Colonic mucosa (tissue), 4 donors: Measurements from ENCODE around the gene SPIN1. TPM values are rescaled to one million over a fixed set of nuclear protein-coding genes. Genes with fewer than 3 reads are reported as not detected.
"Not testable (repeated sequence)": the region's sequence is repeated elsewhere in the genome, so short reads cannot be mapped to it uniquely, and the experiment has no call there.

Experiments used
- DNase-seq: peaks from one replicate; pipeline ENCODE4 v3.0.0-alpha.2; 2020
- H3K27ac ChIP-seq: fragments of 200-600 bp; one replicate; pipeline ENCODE4 v1.8.0; 2021
- H3K27me3 ChIP-seq: fragments of 200-600 bp; one replicate; pipeline ENCODE4 v1.8.0; 2021
- H3K36me3 ChIP-seq: fragments of 200-600 bp; one replicate; pipeline ENCODE4 v1.8.0; 2021
- H3K4me1 ChIP-seq: fragments of 200-600 bp; one replicate; pipeline ENCODE4 v1.8.0; 2021; ENCODE audit warnings: mild to moderate bottlenecking
- H3K4me3 ChIP-seq: fragments of 200-600 bp; one replicate; pipeline ENCODE4 v1.8.0; 2021
- H3K9ac ChIP-seq, 2 donors: one replicate each; pipeline ENCODE4 v1.7.0; 2013; ENCODE audit warnings: control low read depth in 2 of 2, low read depth in 2 of 2, low read length in 2 of 2
- H3K9me3 ChIP-seq: fragments of 200-600 bp; one replicate; pipeline ENCODE4 v1.8.0; 2021
- intact Hi-C: fragments of 100-400 bp; cut with DNase I; formaldehyde crosslinking; loops from one replicate; pipeline ENCODE4 v1.14.1; 2022
- total RNA-seq, 2 donors: library from RNA; stranded (reverse); fragmentation: NEBNext Ultra II Directional in 1 of 2; extraction: Animal tissue kit (Norgen Biotek cat#: 25700) in 1 of 2; gene quantifications; one replicate each; pipeline ENCODE4 v1.2.1, GENCODE V29; 2021
- TF ChIP-seq, protein P1 (sequence below): fragments of 200-600 bp; IDR thresholded peaks from one replicate; pipeline ENCODE4 v1.8.0; 2022; ENCODE audit warnings: antibody characterized with exemption, mild to moderate bottlenecking
- donor health status: healthy.
- donor health status: DM: no; HTN: no; CAD: no.
- donor health status: DM: no; HTN: no; CAD: no.

Gene SPIN1
- 10 to 100 TPM; 51.4 to 68.0 TPM for total RNA-seq

DNA sequence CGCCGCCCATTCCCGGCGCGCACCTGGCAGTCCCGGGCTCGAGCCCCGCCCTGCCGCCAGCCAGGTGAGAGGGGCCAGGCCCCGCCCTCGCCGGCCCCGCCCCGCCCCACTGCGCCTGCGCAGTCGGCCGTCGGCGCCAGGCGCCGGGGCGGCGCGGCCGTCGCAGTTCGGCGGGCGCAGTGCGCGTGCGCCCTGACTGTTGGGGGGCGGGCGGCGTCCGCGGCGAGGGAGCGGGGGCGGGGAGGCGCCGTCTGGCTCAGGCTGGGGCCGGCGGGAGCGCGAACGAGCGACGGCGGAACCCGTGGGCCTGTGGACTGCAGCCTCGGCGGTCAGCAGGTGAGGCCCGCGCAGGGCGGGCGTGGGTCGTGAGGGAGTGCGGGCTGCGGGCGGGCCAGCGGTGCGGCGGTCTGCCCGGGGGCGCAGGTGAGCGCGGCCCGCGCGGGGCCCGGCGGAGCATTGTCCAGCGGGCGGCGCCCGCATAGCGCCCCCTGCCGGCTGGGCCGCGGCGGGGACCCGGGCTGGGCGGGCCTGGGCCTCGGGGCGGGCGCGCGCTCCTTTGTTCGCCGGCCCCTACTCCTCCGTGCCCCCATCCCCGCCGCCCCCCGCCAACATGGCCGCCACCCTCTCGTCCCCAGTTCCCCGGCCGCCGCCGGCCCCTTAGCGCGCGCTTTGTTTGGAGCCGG is at the start of gene SPIN1:
SPIN1 (plus strand) TSS at position 242 of the 683 bp plus-strand sequence. CDS start 38,096 bp downstream, outside the sequence.
- Histone ChIP-seq H3K27ac (peak within 1 kb of the TSS; percentile 94), H3K9ac (peak within 1 kb of the TSS; percentile 84 to 98), H3K9me3 (no peaks in the 10 kb centered on the region), H3K4me3 (peak within 1 kb of the TSS; percentile 85), H3K27me3 (no peaks in the 10 kb centered on the region), H3K4me1 (peaks cover 4% of the 10 kb centered on the region), H3K36me3 (no peaks in the 10 kb centered on the region)
- intact Hi-C loops = no loop called here
- peak; percentile 81 for DNase-seq
- TF ChIP-seq, protein P1, sequence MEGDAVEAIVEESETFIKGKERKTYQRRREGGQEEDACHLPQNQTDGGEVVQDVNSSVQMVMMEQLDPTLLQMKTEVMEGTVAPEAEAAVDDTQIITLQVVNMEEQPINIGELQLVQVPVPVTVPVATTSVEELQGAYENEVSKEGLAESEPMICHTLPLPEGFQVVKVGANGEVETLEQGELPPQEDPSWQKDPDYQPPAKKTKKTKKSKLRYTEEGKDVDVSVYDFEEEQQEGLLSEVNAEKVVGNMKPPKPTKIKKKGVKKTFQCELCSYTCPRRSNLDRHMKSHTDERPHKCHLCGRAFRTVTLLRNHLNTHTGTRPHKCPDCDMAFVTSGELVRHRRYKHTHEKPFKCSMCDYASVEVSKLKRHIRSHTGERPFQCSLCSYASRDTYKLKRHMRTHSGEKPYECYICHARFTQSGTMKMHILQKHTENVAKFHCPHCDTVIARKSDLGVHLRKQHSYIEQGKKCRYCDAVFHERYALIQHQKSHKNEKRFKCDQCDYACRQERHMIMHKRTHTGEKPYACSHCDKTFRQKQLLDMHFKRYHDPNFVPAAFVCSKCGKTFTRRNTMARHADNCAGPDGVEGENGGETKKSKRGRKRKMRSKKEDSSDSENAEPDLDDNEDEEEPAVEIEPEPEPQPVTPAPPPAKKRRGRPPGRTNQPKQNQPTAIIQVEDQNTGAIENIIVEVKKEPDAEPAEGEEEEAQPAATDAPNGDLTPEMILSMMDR = no peak

DNA sequence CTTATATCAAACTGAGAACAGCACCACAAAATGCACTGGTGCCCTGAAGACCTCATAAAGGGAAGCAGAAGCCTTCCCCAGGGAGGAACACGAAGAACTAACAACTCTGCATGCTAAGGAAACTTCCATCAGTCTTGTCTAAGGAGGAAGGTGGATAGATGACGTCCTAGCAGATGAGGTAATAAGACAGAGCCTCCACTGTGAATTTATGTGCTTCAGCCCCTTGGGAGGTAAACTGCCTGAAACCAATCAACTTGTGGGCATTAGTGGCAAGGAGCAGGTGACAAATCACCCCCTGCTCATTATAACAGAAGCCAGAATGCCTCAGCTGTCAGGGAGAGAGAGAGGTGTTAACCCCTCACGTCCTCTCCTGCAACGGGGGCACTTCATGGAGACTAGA is 48.9 kb upstream of the SPIN1 start:
- intact Hi-C loops = no loop called here
- Histone ChIP-seq H3K9ac (no peak overlapping the region), H3K4me1 (no peaks in the 10 kb centered on the region), H3K9me3 (no peaks in the 10 kb centered on the region), H3K27ac (no peak overlapping the region), H3K4me3 (no peak overlapping the region), H3K36me3 (no peaks in the 10 kb centered on the region), H3K27me3 (no peaks in the 10 kb centered on the region)
- TF ChIP-seq, protein P1 = no peak
- DNase-seq = no peak

DNA sequence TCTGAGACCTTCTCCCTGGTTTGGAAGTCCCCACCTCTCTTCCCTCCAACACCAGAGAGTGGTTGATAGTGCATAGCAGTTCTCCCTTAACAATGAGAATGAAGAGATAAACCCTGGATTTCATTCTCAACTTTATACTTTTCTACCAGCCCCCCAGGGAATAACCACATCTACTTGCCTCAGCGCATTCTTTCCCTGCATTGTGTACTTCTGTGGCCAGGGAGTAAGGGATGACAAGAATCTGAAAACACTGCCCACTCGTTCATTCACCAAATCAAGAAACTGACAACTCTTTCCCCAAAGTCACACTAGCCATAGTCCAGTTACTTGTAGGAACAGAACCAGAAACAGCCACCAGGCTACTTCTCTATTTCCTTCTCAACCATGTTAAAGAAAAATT is 46.0 kb upstream of the SPIN1 start:
- DNase-seq = no peak
- Histone ChIP-seq H3K36me3 (no peaks in the 10 kb centered on the region), H3K27ac (no peak overlapping the region), H3K9me3 (no peaks in the 10 kb centered on the region), H3K4me3 (no peak overlapping the region), H3K4me1 (no peaks in the 10 kb centered on the region), H3K9ac (no peak overlapping the region), H3K27me3 (no peaks in the 10 kb centered on the region)
- intact Hi-C loops = no loop called here
- TF ChIP-seq, protein P1 = no peak

DNA sequence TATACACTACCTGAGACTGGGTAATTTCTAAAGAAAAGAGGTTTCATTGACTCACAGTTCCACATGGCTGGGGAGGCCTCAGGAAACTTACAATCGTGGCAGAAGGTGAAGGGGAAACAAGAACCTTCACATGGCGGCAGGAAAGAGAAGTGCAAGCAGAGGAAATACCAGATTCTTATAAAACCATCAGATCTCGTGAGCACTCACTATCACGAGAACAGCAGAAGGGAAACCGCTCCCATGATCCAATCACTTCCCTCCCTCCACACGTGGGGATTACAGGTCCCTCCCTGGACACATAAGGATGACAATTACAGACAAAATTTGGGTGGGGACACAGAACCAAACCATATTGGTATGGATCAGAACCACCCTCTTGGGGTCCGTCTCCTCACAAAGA is 44.2 kb upstream of the SPIN1 start:
- Histone ChIP-seq H3K9ac (no peak overlapping the region), H3K4me1 (no peaks in the 10 kb centered on the region), H3K9me3 (no peaks in the 10 kb centered on the region), H3K36me3 (no peaks in the 10 kb centered on the region), H3K27ac (no peak overlapping the region), H3K4me3 (no peak overlapping the region), H3K27me3 (no peaks in the 10 kb centered on the region)
- intact Hi-C loops = no loop called here
- DNase-seq = no peak
- TF ChIP-seq, protein P1 = no peak

DNA sequence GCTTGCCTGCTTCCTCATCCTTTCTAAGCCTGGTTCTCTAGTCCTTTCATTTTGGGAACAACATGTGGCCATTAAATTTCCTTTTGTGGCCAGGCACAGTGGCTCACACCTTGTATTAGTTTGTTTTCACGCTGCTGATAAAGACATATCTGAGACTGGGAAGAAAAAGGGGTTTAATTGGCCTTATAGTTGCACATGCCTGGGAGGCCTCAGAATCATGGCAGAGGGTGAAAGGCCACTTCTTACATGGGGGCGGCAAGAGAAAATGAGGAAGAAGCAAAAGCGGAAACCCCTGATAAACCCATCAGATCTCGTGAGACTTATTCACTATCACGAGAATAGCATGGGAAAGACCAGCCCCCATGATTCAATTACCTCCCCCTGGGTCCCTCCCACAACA is 37.9 kb upstream of the SPIN1 start:
- H3K9me3 ChIP-seq, H3K27ac ChIP-seq, H3K9ac ChIP-seq, H3K4me1 ChIP-seq, H3K4me3 ChIP-seq, intact Hi-C loops, DNase-seq, H3K36me3 ChIP-seq, H3K27me3 ChIP-seq: not testable (repeated sequence)

DNA sequence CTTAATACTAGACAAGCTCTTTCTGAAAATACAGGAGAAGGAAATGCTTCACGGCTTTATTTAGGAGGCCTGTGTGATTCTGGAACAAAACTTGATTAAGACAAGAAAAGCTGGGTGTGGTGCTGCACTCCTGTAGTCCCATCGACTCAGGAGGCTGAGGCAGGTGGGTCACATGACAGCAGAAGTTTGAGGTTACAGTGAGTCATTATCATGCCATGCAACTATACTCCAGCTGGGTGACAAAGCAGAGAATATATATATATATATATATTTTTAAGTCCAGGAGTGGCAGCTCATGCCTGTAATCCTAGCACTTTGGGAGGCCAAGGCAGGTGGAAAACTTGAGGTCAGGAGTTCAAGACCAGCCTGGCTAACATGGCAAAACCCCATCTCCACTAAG is 33.1 kb upstream of the SPIN1 start:
- Histone ChIP-seq H3K4me1 (no peaks in the 10 kb centered on the region), H3K9me3 (no peaks in the 10 kb centered on the region), H3K4me3 (no peak overlapping the region), H3K9ac (no peak overlapping the region), H3K36me3 (no peaks in the 10 kb centered on the region), H3K27ac (no peak overlapping the region), H3K27me3 (no peaks in the 10 kb centered on the region)
- intact Hi-C loops = no loop called here
- no peak for DNase-seq
- TF ChIP-seq, protein P1 = no peak

DNA sequence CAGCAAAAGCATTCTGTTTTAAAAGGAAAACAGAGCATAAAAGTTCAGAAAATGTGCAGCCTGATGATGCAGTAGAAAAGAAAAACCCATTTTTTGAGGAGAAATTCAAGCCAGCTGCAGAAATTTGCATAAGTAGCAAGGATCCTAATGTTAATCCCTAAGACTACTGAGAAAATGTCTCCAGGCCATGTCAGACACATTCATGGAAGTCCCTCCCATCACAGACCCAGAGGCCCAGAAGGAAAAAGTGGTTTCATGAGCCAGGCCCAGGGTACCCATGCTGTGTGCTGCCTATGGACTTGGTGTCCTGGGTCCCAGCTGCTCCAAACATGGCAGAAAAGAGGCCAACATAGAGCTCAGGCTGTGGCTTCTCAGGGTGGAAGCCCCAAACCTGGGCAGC is 31.0 kb upstream of the SPIN1 start:
- H3K4me1 ChIP-seq, H3K9me3 ChIP-seq, H3K36me3 ChIP-seq, H3K4me3 ChIP-seq, intact Hi-C loops, H3K9ac ChIP-seq, H3K27ac ChIP-seq, DNase-seq, H3K27me3 ChIP-seq: not testable (repeated sequence)
